HEK293 (cell line): ENCODE measurements around the gene DLG2.

Experiments used
- ATF2 ChIP-seq: fragments of 450-650 bp; formaldehyde crosslinking; IDR thresholded peaks from 2 replicates; pipeline ENCODE4 v1.5.1; 2016; ENCODE audit warnings: missing biosample characterization, missing genetic modification characterization, low read depth
- CTCF ChIP-seq: fragments of 450-650 bp; formaldehyde crosslinking; IDR thresholded peaks from 2 replicates; pipeline ENCODE4 v1.5.1; 2016; ENCODE audit warnings: missing biosample characterization, missing genetic modification characterization
- KLF16 ChIP-seq: fragments of 450-650 bp; formaldehyde crosslinking; IDR thresholded peaks from 2 replicates; pipeline ENCODE4 v1.5.1; 2017; ENCODE audit warnings: missing biosample characterization, missing genetic modification characterization
- PBX3 ChIP-seq: sonication (generic); formaldehyde crosslinking; IDR thresholded peaks from 2 replicates; pipeline ENCODE4 v1.8.1; 2022; ENCODE audit warnings: mild to moderate bottlenecking, moderate library complexity, missing genetic modification reagents
- ZNF518A ChIP-seq: fragments of 450-650 bp; formaldehyde crosslinking; conservative IDR thresholded peaks from 2 replicates; pipeline ENCODE4 v1.5.1; 2016; ENCODE audit warnings: low read depth, missing biosample characterization, missing genetic modification characterization
- ZNF558 ChIP-seq: fragments of 450-650 bp; formaldehyde crosslinking; IDR thresholded peaks from 2 replicates; pipeline ENCODE4 v1.5.1; 2016; ENCODE audit warnings: missing biosample characterization, missing genetic modification characterization

- TF ChIP-seq ZNF518A (no peak), KLF16 (tag by site-specific recombination) (no peak), PBX3 (CRISPR knock-in tag) (no peak), CTCF (tag by site-specific recombination) (no peak), ATF2 (no peak), ZNF558 (no peak)
Observed at GRCh38 chr11:85619499-85619898, 7.6 kb downstream of the DLG2 start.
